HG02852 (cell line): ENCODE results near the gene ZNF207.
A peak's percentile ranks its signal among the peaks of the same experiment; 100 is the strongest.
"Not testable (repeated sequence)": the region's sequence is repeated elsewhere in the genome, so short reads cannot be mapped to it uniquely, and the experiment has no call there.

Experiments used
- ATAC-seq: cut with Tn5 transposase; IDR thresholded peaks from one replicate; pipeline ENCODE4 v1.9.1; 2021; ENCODE audit warnings: mild to moderate bottlenecking, moderate library complexity; ENCODE audit not compliant: unreplicated experiment

ZNF207 gene

GRCh38 chr17:32335046-32335445 lies 14.9 kb upstream of the ZNF207 start:
- no peak for ATAC-seq

GRCh38 chr17:32335687-32336086 lies 14.3 kb upstream of the ZNF207 start:
- no peak for ATAC-seq

GRCh38 chr17:32341141-32341856 lies 8.7 kb upstream of the ZNF207 start:
- ATAC-seq: no peak

GRCh38 chr17:32341857-32342602 lies 7.9 kb upstream of the ZNF207 start, which contains the start of gene C17orf75:
C17orf75 (minus strand) TSS chr17:32342173; CDS start chr17:32342139, 34 bp downstream.
- peak; percentile 89 for ATAC-seq

GRCh38 chr17:32342603-32343325 lies 7.2 kb upstream of the ZNF207 start:
- ATAC-seq: no peak

GRCh38 chr17:32345951-32346600 lies 3.9 kb upstream of the ZNF207 start:
- no peak for ATAC-seq

GRCh38 chr17:32348483-32348800 lies 1.5 kb upstream of the ZNF207 start:
- no peak for ATAC-seq

GRCh38 chr17:32349503-32349853 lies 479 bp upstream of the ZNF207 start:
- ATAC-seq: no peak

GRCh38 chr17:32350666-32351418 lies 885 bp downstream of the ZNF207 start:
- peak; percentile 28 for ATAC-seq

GRCh38 chr17:32352734-32353133 lies 2.8 kb downstream of the ZNF207 start:
- not testable (repeated sequence) for ATAC-seq

- no peak for ATAC-seq
Observed at GRCh38 chr17:32355649-32356377, 5.9 kb downstream of the ZNF207 start.

- ATAC-seq: no peak
Observed at GRCh38 chr17:32356378-32356743, 6.4 kb downstream of the ZNF207 start.

- ATAC-seq: no peak
Observed at GRCh38 chr17:32356750-32357149, 6.8 kb downstream of the ZNF207 start.

GRCh38 chr17:32357615-32358014 lies 7.7 kb downstream of the ZNF207 start:
- no peak for ATAC-seq

- no peak for ATAC-seq
Observed at GRCh38 chr17:32361270-32361669, 11.3 kb downstream of the ZNF207 start.

GRCh38 chr17:32370426-32370825 lies 20.5 kb downstream of the ZNF207 start:
- no peak for ATAC-seq

- ATAC-seq: no peak
Observed at GRCh38 chr17:32382526-32383223, 32.7 kb downstream of the ZNF207 start.

- ATAC-seq: no peak
Observed at GRCh38 chr17:32383926-32384434, 34.0 kb downstream of the ZNF207 start.

- no peak for ATAC-seq
Observed at GRCh38 chr17:32385121-32385520, 35.2 kb downstream of the ZNF207 start.
